ENCODE measurements around the gene KCNB1. TPM values are rescaled to one million over a fixed set of nuclear protein-coding genes. Genes with fewer than 3 reads are reported as not detected.

Gene KCNB1
- 1.1 TPM for total RNA-seq
- long read RNA-seq, partial matches to known transcripts, result 0 of 1 reads
- long read RNA-seq, other reads (novel, unspliced or antisense), result 1 of 1 reads

DNA sequence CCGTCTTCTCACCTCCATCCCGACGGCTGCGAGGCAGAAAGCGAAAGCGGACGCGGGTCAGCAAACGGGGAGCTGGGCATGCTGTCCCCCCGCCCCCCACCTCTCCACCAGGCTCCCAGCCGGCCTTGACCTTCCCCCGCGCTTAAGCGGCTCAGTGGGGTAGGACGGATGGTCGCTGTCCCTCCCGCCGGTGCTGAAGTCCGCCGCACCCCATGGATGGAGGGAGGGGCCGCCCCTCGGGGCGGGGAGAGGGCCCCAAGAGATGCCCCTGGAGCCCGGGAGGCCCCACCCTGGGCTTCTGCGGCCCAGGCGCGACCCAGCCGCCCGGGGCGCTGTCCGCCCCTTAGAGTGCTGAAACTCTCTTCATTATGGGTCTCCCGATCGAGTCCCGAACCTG, at the start of gene KCNB1:
Gene KCNB1, minus strand, starts transcription at position 48 of the 397 bp plus-strand sequence. CDS start 188 bp downstream, outside the sequence.
- ATAC-seq (ENCODE audit: poor library complexity) (peak; percentile 73), DNase-seq (peak; percentile 66)
- intact Hi-C loops (cut with DNase I), result loop anchor here (10.0 kb wide), 1 partner anchor 98 kb away; no protein-coding TSS in a partner anchor

DNA sequence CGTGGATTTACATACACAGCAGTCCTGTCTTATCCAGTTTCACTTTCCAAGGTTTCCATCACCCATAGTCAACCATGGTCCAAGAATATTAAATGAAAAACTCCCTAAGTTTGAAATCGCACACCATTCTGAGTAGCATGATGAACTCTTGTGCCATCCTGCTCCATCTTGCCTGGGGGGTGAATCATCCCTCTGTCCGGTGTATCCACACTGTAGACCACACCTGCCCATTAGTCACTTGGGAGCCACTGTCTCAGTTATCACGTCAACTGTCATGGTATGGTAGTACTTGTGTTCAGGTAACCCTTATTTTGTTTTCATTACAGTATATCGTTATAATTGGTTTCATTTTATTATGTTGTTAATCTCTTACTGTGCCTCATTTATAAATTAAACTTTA, 47.0 kb upstream of the KCNB1 start:
- DNase-seq, result no peak
- ATAC-seq (ENCODE audit: poor library complexity), result no peak
- intact Hi-C loops (cut with DNase I), result no loop called here

DNA sequence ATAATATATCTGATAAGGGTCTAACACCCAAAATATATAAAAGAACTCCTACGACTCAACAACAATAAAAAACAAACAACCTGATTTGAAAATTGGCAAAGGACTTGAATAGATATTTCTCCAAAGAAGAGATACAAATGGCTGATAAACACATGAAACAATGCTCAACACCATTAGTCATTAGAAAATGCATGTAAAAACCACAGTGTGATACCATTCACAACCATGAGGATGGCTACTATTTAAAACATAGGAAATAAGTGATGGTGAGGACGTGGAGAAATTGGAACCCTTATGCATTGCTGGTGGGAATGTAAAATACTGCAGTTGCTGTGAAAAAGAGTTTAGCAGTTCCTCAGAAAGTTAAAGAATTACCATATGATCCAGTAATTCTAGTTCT, 44.1 kb upstream of the KCNB1 start:
- no peak for DNase-seq
- intact Hi-C loops (cut with DNase I), result no loop called here
- ATAC-seq (ENCODE audit: poor library complexity), result no peak

DNA sequence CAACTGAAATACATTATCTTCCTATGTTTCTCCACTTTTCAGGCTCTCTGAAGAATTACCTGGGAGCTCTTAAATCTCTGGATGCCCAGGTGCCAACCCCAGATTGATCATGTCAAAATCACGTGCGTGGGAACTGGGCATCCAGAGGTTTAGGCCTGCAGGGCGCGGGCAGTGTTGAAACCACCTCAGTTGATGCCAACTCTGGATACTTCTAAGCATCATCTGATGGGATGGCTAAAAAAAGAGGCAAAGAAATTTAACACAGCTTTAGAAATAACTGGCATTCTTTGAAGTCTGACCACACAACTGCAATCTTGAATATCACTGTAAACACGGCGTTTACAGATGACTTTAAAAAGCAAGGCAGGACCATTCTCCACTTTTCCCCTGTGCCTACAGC, 43.6 kb upstream of the KCNB1 start:
- DNase-seq (no peak), ATAC-seq (ENCODE audit: poor library complexity) (no peak)
- intact Hi-C loops (cut with DNase I), result no loop called here

DNA sequence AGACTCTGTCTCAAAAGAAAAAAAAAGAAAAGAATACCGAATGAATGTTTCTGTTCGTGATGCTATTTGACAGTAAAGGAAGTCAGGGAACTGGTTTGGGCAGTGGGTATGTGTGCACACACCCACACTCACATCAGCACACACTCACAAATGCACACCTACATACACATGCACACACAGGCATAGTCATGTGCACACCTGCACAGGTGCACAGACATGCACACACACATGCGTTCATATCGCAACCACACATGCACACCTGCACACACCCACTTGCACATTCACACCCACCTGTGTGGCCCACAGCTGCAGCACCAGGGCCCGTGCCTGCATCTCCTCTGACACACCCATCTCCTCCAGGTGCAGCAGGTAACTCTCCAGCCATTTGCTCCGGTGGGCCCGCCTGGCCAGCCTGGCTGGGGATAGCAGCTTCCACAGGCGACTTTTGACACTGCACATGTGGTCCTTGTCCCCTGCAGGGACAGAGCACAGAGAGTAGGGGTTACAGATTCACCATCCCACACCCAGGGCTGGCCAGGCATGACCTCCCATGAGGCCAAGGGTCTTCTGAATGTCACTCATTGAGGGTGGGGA, 41.4 kb upstream of the KCNB1 start:
- ATAC-seq (ENCODE audit: poor library complexity), result no peak
- intact Hi-C loops (cut with DNase I), result no loop called here
- DNase-seq, result no peak

DNA sequence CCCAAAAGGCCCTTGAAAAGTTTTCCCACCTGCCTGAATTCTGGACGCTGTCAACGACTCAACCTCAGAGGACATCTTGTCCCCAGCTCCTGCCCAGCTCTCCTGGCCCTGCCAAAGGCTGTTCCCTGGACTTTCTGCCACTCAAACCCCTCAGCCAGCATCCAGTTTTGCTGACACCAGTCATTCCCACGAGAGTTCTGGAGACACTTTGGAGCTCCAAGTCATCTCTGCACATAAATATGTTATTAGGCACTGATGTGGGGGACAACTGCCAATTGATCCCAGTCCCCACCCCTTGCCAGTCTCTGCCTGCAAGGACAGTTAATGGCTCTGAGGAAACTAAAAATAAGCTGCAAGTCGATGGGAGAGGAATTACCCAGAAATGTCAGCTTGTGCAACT, 38.9 kb upstream of the KCNB1 start:
- ATAC-seq (ENCODE audit: poor library complexity), result no peak
- intact Hi-C loops (cut with DNase I), result no loop called here
- no peak for DNase-seq

DNA sequence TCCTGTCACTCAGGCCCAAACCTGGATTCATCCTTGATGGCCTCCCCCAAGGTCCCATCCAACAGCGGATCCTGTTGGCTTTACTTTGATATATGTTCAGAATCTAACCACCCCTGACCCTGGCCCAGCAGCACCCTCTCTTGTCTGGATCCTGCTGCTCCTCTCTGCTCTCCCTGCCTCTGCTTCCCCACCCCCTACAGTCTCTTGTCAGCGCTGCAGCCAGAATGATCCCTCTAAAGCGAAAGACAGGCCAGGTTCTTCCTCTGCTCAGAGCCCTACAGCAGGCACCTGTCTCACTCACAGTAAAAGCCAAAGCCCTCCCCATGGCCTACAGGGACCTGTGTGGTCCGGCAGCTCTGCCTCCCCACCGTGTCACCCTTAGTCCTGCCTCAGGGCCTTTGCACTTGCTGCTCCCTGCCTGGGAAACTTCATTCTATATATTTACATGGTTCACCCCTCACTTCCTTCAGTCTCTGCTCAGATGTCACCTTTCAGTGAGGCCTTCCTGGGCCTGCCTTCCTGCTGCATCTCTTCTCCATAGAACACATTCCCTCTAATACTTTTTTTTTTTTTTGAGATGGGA, 37.4 kb upstream of the KCNB1 start:
- intact Hi-C loops (cut with DNase I), result no loop called here
- no peak for DNase-seq
- ATAC-seq (ENCODE audit: poor library complexity), result no peak

DNA sequence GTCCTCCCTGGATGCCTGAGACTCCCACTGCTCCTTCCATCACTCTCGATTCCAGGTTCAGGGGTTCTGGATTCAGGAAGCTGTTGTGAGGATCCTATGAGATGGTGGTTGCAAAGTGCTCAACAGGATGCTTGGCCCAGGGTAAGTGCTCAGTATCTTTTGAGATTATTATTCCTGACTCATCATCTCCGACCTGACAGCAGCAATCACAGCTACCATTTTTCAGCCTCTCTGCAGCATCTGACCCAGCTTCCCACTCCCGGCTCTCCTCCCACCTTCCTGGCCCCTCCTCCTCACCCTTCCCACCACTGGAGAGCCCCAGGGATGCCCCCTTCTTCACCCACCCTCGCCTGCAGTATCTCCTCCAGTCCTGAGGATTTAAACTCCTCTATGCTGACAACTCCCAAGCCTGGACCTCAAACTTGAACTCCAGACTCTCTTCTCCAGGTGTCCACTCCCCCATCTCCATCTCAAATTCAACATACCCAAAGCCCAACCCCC, 36.8 kb upstream of the KCNB1 start:
- DNase-seq (no peak), ATAC-seq (ENCODE audit: poor library complexity) (no peak)
- intact Hi-C loops (cut with DNase I), result no loop called here

DNA sequence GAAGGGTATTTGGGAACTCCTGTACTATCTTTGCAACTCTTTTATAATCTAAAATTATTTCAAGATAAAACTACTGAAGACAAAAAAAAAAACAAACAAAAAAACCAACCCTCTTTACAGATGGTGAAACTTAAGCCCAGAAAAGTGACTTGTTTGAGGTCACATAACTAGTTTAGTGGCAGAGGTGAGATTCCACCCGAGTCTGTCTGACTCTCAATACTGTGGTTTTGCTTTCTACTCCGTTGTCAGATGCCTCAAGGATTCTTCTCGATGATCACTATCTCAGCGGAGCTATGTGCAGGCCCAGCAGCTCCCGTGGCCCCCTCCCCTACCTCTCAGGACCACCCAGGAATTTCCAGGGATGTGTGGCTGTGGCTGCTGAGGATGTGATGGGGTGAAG, 36.1 kb upstream of the KCNB1 start:
- no peak for ATAC-seq (ENCODE audit: poor library complexity)
- intact Hi-C loops (cut with DNase I), result no loop called here
- no peak for DNase-seq

DNA sequence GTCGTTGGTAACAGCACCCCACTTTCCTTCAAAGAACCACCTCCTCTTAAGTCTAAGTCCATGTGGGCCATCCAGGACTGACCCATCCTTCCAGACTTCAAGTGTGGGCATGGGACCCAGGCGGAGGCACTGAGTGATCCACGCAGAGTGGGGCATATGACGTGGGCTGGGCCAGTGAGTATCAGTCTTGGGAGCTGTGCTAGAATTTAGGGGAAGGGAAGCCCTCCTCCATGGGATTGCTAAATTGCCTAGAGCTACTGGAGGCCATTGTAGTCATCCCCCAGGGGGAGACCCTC, 35.3 kb upstream of the KCNB1 start:
- intact Hi-C loops (cut with DNase I), result no loop called here
- no peak for ATAC-seq (ENCODE audit: poor library complexity)
- no peak for DNase-seq

DNA sequence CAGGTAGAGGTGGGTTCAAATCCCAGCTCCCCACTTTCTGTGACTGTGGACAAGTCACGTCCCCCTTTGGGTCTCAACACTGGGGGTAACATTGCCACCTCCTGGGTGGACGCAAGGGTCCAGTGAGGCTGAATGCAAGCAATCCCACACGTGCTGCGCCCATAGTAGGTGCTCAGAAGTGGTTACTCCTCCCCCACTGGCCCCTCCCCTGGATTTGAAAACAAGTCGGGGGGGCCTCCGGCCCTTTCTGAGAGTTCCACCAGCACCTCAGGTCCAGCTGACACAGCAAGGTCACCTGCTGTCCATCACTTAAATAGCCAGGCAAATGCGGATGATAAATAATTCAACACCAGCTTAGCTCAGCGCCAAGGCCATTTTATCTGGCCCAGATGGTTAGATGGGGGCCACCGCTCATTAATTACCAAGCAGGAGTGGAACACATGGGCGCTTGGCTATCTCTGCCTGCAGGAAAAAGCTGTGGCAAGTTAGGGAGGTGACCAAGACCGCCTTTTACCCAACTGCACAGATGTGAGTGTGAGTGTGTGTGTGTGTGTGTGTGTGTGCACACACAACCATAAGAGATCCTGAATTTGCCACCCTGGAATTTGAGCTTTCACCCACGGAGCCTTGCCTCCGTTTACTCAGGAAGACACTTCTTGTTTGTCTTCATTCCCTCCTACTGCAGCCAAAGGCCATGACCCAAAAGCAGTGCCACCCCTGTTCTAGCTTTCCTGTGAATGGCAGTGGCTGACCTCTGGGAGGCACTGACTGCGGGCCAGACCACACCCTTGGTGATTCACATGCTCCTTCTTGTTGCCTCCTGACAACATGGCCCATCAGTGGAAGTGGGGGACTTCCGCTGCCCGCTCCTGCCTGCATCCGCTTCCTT, 34.7 kb upstream of the KCNB1 start:
- ATAC-seq (ENCODE audit: poor library complexity) (no peak), DNase-seq (no peak)

DNA sequence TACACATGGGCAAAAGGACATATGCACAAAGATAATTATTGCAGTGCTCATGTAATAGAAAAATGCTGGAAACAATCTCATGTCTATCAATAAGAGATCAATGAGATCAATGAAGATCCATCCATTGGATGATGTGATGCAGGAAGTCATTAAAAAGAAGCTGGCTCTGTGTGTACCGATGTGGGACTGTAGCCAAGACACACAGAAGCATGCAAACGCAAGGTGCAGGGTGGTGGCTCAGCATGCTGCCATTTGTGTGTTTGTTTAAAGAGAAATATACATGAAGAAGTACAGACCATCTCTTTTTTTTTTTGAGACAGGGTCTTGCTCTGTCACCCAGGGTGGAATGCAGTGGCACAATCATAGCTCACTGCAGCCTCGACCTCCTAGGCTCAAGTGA, 33.1 kb upstream of the KCNB1 start:
- DNase-seq, result no peak
- no peak for ATAC-seq (ENCODE audit: poor library complexity)

More for the DNA sequence above, 34.7 kb upstream of the KCNB1 start:
- intact Hi-C loops (cut with DNase I), result no loop called here

DNA sequence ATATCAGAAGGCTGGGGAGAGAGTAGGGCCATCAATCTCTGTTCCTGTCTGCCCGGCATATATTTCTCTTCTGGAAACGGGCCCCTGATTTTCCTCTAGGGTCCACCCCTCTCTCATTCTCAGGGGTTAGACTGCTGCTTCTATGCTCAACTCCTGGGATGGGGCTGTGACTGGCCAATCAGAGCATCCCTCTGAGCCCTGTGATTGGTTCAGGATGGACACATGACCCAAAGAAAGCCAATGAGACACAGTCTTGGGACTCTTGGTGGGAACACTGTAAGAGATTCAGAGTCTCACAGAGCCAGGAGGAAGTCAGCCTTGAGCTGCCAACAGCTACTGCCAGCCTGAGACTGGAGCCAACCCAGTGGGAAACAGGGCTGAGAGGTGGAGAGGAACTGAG, 31.0 kb upstream of the KCNB1 start:
- intact Hi-C loops (cut with DNase I), result no loop called here
- ATAC-seq (ENCODE audit: poor library complexity) (no peak), DNase-seq (no peak)

More for the DNA sequence above, 33.1 kb upstream of the KCNB1 start:
- intact Hi-C loops (cut with DNase I), result no loop called here

DNA sequence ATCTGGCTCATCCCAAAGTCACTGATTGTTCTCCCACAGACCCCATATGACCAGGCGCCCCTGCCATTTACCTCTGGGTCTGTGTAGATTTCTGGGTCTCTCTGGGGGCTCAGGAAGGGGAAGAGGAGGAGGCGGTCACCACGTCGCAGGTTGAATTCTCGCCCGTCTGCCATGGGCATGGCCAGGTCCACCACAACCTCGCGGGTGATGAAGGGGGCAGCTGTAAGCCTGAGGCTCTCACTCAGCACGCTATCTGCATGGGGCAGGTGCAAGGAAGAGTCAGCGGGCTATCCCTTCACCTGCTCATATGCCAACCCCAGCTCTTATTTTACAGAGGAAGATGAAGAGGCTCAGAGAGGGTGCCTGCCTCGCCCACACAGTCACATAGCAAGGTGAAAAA, 30.5 kb upstream of the KCNB1 start:
- no peak for DNase-seq
- intact Hi-C loops (cut with DNase I), result no loop called here
- ATAC-seq (ENCODE audit: poor library complexity), result no peak

DNA sequence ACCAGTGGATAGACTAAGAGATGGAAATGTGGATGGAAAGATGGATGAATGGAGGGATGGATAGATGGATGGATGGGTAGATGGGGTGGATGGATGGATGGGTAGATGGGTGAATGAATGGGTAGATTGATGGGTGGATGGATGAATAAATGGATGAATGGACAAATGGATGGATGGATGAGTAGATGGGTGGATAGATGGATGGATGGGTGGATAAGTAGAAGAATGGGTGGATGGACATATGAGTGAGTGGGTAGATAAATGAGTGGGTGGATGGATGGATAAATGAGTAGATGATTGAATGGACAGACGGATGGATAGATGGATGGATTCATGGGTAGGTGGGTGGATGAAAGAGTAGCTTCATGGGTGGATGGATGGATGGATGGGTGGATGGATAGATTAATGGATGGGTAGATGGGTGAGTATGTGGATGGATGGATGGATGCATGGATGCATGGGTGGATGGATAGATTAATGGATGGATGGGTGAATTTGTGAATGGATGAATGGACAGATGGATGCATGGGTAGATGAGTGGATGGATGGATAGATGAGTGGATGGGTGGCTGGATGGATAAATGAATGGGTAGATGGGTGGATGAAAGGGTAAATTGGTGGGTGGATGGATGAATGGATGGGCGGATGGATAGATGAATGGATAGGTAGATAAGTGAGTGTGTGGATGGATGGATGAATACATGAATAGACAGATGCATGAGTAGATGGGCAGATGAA, 29.5 kb upstream of the KCNB1 start:
- intact Hi-C loops (cut with DNase I), result no loop called here
- ATAC-seq (ENCODE audit: poor library complexity) (no peak), DNase-seq (no peak)

DNA sequence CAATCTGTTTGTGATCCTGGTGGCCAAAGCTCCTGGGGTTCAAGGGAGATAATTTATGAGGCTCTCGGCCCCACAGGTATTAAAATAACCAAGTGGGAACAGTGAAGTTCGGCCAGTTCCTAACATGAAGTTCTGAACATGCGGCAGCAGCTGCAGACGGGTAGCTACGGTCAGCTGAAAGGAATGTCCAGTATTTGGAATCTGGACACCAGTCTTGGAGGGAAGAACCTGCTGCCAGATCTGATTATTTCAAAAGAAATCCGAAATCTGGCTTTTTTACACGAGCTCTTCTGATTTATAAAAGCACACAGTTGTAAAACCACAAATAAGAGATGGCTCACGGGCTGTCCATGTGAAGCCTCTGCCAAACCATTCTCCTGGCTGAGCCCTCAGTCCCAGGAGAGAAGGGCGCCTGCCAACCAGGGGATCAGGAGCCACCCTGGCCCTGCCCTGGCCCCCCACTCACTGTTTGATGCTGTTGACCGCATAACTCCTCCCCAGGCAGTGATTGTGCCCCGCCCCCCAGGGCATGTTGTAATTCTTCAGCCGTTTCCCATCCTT, 28.2 kb upstream of the KCNB1 start:
- intact Hi-C loops (cut with DNase I), result no loop called here
- ATAC-seq (ENCODE audit: poor library complexity), result peak; percentile 82
- peak; percentile 76 for DNase-seq

DNA sequence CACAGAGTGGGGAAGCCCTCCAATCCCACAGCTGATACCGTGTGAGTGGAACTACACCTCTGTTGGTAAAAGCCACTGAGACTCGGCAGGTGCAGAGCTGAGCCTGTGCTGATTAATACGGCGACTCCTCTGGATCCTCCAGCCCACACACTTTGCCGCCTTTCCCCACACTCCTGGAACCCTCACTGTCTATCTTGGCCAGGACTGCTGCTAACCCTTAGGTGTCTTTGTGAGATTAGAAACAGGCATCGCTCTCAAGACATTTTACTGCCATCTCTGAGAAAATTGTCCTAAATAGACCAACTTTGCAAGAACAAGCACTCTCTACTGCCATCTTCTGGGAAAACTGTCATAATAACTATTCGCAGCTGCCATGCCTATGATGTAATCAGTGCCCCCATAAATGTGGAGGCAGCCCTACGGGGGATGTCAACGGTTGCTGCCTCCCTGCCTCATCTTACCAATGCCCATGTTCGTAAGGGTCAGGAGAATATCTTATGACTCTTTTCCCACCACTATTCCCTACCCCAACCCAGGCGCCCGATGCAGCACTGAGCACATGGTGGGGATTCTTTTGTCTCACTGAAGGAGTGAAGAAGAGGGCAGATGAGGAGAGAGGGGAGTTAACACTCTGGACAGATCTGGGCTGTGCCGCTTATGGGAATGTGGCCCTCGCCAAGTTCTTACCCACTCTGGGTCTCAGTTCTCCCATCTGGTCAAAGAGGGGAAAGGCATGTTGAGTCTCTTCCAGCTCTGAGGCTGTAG, 26.1 kb upstream of the KCNB1 start:
- DNase-seq, result no peak
- intact Hi-C loops (cut with DNase I), result no loop called here
- no peak for ATAC-seq (ENCODE audit: poor library complexity)

DNA sequence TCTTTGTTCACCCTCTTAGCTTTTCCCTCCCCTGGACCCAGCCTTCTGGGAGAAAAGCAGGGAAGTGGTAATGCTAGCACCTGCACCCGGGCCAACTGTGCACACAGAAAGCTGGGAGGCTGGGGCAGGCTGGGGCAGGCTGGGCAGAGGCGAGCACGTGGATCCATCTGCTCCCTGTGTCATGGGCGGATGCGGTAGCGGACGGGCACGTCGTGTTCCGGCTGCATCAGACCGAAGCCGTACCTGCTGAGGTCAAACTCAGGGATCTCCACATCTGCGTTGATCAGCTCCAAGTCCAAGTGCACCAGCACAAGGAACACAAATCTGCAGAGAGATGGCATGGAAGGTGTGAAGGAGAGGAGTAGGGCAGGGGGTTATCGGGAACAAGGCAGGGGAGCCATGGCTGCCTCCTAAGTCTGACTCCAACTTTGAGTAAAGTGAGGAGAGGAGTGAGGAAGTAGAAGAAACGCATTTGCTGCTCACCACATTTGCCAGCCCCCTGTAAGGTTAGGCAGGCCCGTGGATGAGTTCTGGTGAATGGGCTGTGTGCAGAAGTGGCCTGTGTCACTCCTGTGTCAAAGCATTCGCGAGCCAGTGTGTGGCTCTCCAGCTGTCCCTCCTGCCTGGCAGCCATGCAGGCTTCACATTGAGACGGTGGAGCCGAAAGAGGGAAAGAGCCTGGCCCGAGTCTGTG, 25.4 kb upstream of the KCNB1 start:
- intact Hi-C loops (cut with DNase I), result no loop called here
- ATAC-seq (ENCODE audit: poor library complexity) (no peak), DNase-seq (no peak)

Measured in Right ventricle myocardium superior (tissue), 1 donor.